Measurements from ENCODE around the gene PPARA.

Gene PPARA

GRCh38 chr22:46214616-46215015 is 64.3 kb downstream of the PPARA start:
- H3K4me3 ChIP-seq (replicated peaks; ENCODE audit: insufficient read depth, low read length): no peak overlapping the region
- no peaks in the 10 kb centered on the region for H3K27me3 ChIP-seq (ENCODE audit: insufficient read depth, poor library complexity, severe bottlenecking)
- H3K27ac ChIP-seq (replicated peaks): no peak overlapping the region
- no peak for DNase-seq (ENCODE audit: low read depth in 1 of 2, low spot score in 1 of 2)
- no peak for TF ChIP-seq SPI1 (IDR thresholded peaks at IDR 0.05; ENCODE audit: borderline replicate concordance, low read depth)
- no peak for TF ChIP-seq CTCF (IDR thresholded peaks at IDR 0.05; ENCODE audit: insufficient read depth, low read length)
- TF ChIP-seq POLR2AphosphoS5 (IDR thresholded peaks at IDR 0.05; ENCODE audit: low read depth): no peak
- TF ChIP-seq GABPA (IDR thresholded peaks at IDR 0.05; ENCODE audit: low read depth): no peak
- TF ChIP-seq, protein P1, sequence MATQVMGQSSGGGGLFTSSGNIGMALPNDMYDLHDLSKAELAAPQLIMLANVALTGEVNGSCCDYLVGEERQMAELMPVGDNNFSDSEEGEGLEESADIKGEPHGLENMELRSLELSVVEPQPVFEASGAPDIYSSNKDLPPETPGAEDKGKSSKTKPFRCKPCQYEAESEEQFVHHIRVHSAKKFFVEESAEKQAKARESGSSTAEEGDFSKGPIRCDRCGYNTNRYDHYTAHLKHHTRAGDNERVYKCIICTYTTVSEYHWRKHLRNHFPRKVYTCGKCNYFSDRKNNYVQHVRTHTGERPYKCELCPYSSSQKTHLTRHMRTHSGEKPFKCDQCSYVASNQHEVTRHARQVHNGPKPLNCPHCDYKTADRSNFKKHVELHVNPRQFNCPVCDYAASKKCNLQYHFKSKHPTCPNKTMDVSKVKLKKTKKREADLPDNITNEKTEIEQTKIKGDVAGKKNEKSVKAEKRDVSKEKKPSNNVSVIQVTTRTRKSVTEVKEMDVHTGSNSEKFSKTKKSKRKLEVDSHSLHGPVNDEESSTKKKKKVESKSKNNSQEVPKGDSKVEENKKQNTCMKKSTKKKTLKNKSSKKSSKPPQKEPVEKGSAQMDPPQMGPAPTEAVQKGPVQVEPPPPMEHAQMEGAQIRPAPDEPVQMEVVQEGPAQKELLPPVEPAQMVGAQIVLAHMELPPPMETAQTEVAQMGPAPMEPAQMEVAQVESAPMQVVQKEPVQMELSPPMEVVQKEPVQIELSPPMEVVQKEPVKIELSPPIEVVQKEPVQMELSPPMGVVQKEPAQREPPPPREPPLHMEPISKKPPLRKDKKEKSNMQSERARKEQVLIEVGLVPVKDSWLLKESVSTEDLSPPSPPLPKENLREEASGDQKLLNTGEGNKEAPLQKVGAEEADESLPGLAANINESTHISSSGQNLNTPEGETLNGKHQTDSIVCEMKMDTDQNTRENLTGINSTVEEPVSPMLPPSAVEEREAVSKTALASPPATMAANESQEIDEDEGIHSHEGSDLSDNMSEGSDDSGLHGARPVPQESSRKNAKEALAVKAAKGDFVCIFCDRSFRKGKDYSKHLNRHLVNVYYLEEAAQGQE (IDR thresholded peaks at IDR 0.05; ENCODE audit: insufficient replicate concordance, low read depth): no peak

GRCh38 chr22:46219636-46220035 is 69.3 kb downstream of the PPARA start:
- Histone ChIP-seq H3K27ac (replicated peaks) (no peak overlapping the region), H3K4me3 (replicated peaks; ENCODE audit: insufficient read depth, low read length) (no peak overlapping the region), H3K27me3 (ENCODE audit: insufficient read depth, poor library complexity, severe bottlenecking) (no peaks in the 10 kb centered on the region)
- DNase-seq (ENCODE audit: low read depth in 1 of 2, low spot score in 1 of 2): no peak
- TF ChIP-seq POLR2AphosphoS5 (IDR thresholded peaks at IDR 0.05; ENCODE audit: low read depth): no peak
- no peak for TF ChIP-seq GABPA (IDR thresholded peaks at IDR 0.05; ENCODE audit: low read depth)
- no peak for TF ChIP-seq SPI1 (IDR thresholded peaks at IDR 0.05; ENCODE audit: borderline replicate concordance, low read depth)
- no peak for TF ChIP-seq CTCF (IDR thresholded peaks at IDR 0.05; ENCODE audit: insufficient read depth, low read length)
- TF ChIP-seq, protein P1 (IDR thresholded peaks at IDR 0.05; ENCODE audit: insufficient replicate concordance, low read depth): no peak

DNA sequence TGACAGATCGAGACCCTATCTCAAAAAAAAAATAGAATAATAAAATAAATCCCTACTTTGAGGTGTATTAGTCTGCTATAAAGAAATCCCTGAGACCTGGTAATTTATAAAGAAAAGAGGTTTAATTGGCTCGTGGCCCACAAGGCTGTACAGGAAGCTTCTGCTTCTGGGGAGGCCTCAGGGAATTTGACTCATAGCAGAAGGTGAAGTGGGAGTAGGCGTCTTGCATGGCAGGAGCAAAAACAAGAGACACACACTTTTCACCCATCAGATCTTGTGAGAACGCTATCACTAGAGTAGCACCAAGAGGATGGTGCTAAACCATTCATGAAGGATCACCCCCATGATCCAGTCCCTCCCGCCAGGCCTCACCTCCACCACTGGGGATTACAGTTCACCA is 70.6 kb downstream of the PPARA start:
- no peak for TF ChIP-seq GABPA (IDR thresholded peaks at IDR 0.05; ENCODE audit: low read depth)
- TF ChIP-seq POLR2AphosphoS5 (IDR thresholded peaks at IDR 0.05; ENCODE audit: low read depth): no peak
- TF ChIP-seq, protein P1 (IDR thresholded peaks at IDR 0.05; ENCODE audit: insufficient replicate concordance, low read depth): no peak
- TF ChIP-seq CTCF (IDR thresholded peaks at IDR 0.05; ENCODE audit: insufficient read depth, low read length): no peak
- no peak for TF ChIP-seq SPI1 (IDR thresholded peaks at IDR 0.05; ENCODE audit: borderline replicate concordance, low read depth)

More for the DNA sequence above, 70.6 kb downstream of the PPARA start:
- H3K4me3 ChIP-seq (replicated peaks; ENCODE audit: insufficient read depth, low read length): no peak overlapping the region
- no peak for DNase-seq (ENCODE audit: low read depth in 1 of 2, low spot score in 1 of 2)
- no peaks in the 10 kb centered on the region for H3K27me3 ChIP-seq (ENCODE audit: insufficient read depth, poor library complexity, severe bottlenecking)
- H3K27ac ChIP-seq (replicated peaks): no peak overlapping the region
